ENCODE measurements around the gene SAMD14. TPM values are rescaled to one million over a fixed set of nuclear protein-coding genes. Genes with fewer than 3 reads are reported as not detected.
A peak's percentile ranks its signal among the peaks of the same experiment; 100 is the strongest.

The SAMD14 gene
- total and polyA plus RNA-seq, 11 donors, result 0.44 to 3.9 (median 1.2) TPM

DNA sequence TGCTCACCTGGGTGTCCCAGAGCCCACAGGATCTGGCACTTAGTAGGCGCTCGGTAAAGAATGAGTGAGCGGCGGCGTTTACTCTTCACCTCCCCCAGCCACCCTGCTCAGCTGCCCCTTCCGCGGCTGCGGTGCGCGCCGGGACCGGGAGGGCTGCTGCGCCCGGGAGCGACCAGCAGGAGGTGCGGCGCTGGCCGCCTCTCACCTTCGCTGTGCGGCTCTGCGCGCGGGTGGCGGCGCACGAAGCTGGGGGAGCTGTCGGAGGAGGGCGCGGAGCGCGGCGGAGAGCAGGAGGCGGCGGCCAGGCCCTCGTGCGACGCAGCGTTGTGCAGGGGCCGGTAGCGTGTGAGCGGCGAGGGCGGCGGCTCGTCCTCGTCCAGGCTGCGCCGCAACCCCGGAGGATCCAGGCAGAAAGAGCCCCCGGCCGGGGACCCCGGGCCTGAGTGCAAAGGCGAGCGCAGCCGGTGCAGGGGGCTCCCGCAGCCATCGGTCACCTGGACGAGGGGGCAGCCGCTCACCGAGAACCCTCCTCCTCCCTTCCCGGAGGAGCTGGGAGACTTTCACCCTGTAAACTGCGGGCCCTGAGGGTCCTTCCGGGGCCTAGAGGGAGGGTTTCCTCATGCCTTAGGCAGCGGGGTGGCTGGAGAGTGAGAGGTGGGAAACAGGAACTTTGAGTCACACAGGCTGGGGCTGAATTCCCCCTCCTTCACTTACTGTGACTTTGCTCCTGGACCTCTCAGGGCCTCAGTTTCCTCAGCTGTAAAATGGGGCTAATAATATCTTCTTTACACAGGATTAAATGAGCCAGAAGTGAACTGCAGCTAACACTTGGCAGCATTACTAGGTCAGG lies 12.5 kb downstream of the SAMD14 start:
- Histone ChIP-seq H3K4me3 (peak overlapping the region in 9 of 12 donors; percentile 0 to 43 (median 27)), H3K9me3 (no peaks in the 10 kb centered on the region), H3K27ac (peak overlapping the region in 2 of 12 donors; percentile 9 to 17), H3K27me3 (peaks cover 0 to 36% (median 0%) of the 10 kb centered on the region in 9 donors), H3K36me3 (no peaks in the 10 kb centered on the region), H3K4me1 (peaks cover 0 to 51% (median 13%) of the 10 kb centered on the region in 12 donors)
- ATAC-seq, result peak in 3 of 4 donors; percentile 24 to 62 (median 55)
- no peak for TF ChIP-seq POLR2A (IDR thresholded peaks at IDR 0.05)
- TF ChIP-seq, protein P1, sequence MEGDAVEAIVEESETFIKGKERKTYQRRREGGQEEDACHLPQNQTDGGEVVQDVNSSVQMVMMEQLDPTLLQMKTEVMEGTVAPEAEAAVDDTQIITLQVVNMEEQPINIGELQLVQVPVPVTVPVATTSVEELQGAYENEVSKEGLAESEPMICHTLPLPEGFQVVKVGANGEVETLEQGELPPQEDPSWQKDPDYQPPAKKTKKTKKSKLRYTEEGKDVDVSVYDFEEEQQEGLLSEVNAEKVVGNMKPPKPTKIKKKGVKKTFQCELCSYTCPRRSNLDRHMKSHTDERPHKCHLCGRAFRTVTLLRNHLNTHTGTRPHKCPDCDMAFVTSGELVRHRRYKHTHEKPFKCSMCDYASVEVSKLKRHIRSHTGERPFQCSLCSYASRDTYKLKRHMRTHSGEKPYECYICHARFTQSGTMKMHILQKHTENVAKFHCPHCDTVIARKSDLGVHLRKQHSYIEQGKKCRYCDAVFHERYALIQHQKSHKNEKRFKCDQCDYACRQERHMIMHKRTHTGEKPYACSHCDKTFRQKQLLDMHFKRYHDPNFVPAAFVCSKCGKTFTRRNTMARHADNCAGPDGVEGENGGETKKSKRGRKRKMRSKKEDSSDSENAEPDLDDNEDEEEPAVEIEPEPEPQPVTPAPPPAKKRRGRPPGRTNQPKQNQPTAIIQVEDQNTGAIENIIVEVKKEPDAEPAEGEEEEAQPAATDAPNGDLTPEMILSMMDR (IDR thresholded peaks at IDR 0.05), result peak; percentile 28 to 72 (median 54)
- whole genome bisulfite sequencing, 4 donors, result 12 to 31% (median 27%) methylated on average over 7 to 64 of the region's 64 CpGs
- peak; percentile 47 to 78 (median 60) for DNase-seq
- intact Hi-C loops (cut with DNase I), result loop anchor here in 7 of 10 donors (5.0 to 10.0 kb wide), 3 partner anchors 45 to 65 kb away; partner anchors contain the start of gene SGCA (in 2 of the 7)

DNA sequence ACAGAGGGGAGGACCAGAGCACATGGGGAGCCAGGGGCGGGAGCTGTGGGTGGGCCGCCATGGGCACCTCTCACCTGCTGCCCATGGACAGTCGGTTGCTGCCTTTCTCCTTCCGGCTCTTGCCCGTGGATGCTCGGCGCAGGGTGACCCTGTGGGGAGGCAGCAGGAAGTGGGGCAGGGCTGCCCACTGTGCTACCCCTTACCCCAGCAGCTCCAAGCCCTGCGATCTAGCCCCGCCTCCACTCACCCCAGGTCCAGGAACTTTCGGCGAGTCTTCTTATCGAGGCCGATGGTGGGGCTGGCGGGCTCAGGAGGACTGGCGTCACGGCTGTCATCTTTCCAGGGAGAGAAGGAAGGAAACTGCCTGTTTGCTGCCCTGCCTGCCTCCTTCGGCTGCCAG lies 14.2 kb downstream of the SAMD14 start:
- DNase-seq (peak in 1 of 5 donors; percentile 62), ATAC-seq (peak in 1 of 4 donors; percentile 0)
- Histone ChIP-seq H3K4me1 (peaks cover 6 to 67% (median 28%) of the 10 kb centered on the region in 12 donors), H3K27ac (no peak overlapping the region), H3K4me3 (no peak overlapping the region), H3K27me3 (peaks cover 0 to 36% (median 0%) of the 10 kb centered on the region in 9 donors), H3K9me3 (no peaks in the 10 kb centered on the region), H3K36me3 (peaks cover 0 to 2% (median 0%) of the 10 kb centered on the region in 9 donors)
- 37 to 59% (median 52%) methylated on average over 13 to 17 of the region's 17 CpGs for WGBS, 4 donors
- TF ChIP-seq, protein P1 (IDR thresholded peaks at IDR 0.05), result no peak
- TF ChIP-seq POLR2A (IDR thresholded peaks at IDR 0.05), result no peak
- intact Hi-C loops (cut with DNase I), result loop anchor here in 7 of 10 donors (5.0 to 10.0 kb wide), 3 partner anchors 47 to 67 kb away; partner anchors contain the start of gene SGCA (in 2 of the 7)

DNA sequence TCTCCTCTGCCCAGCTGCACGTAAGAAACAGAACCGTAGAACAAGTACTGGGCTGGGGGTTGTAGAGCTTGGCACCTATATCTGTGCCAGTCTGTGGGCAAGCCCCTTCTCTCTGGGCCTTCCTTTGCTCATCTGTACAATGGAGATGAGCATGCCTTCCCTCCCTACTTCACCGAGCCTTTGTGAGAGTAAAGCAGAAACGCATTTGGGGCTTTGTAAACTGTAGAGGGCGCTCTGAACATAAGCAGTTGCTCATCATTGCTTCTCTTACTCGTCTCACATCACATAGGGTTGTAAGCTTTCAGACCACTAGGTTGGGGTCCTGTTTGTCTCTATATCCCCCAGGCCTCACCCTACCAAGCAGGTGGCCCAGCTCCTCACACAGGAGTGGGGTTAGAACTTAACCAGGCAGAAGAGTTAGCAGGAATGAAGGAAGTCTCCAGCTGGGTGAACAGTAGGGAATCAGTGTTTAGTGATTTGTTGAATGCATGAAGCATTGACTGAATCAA lies 15.1 kb downstream of the SAMD14 start:
- DNase-seq, result no peak
- Histone ChIP-seq H3K4me1 (peaks cover 6 to 76% (median 33%) of the 10 kb centered on the region in 12 donors), H3K27ac (peak overlapping the region in 5 of 12 donors; percentile 8 to 99 (median 95)), H3K36me3 (peaks cover 0 to 10% (median 5%) of the 10 kb centered on the region in 9 donors), H3K4me3 (no peak overlapping the region), H3K27me3 (peaks cover 0 to 36% (median 0%) of the 10 kb centered on the region in 9 donors), H3K9me3 (no peaks in the 10 kb centered on the region)
- intact Hi-C loops (cut with DNase I), result loop anchor here in 8 of 10 donors (5.0 to 10.0 kb wide), 5 partner anchors 32 to 67 kb away; partner anchors contain the start of gene SGCA (in 2 of the 8)
- ATAC-seq, result no peak
- TF ChIP-seq, protein P1 (IDR thresholded peaks at IDR 0.05), result peak; percentile 31 to 70 (median 53)
- no peak for TF ChIP-seq POLR2A (IDR thresholded peaks at IDR 0.05)
- 20 to 30% (median 23%) methylated on average over 6 of the region's 6 CpGs for WGBS, 4 donors

Data from heart left ventricle (tissue), 16 donors.